ENCODE measurements around the gene ZNF658.
"Not testable (repeated sequence)": the region's sequence is repeated elsewhere in the genome, so short reads cannot be mapped to it uniquely, and the experiment has no call there.

The ZNF658 gene

GRCh38 chr9:66900490-66901131 is at the start of gene ZNF658:
Gene ZNF658 (plus strand): TSS chr9:66900725. CDS start chr9:66903562, 2,837 bp downstream.
- not testable (repeated sequence) for DNase-seq

- not testable (repeated sequence) for DNase-seq
Measured at GRCh38 chr9:66861732-66862131, 38.8 kb upstream of the ZNF658 start.

- DNase-seq = not testable (repeated sequence)
Measured at GRCh38 chr9:66868660-66869059, 31.9 kb upstream of the ZNF658 start.

- not testable (repeated sequence) for DNase-seq
Measured at GRCh38 chr9:66880605-66881004, 19.9 kb upstream of the ZNF658 start.

- DNase-seq = not testable (repeated sequence)
Measured at GRCh38 chr9:66881847-66882246, 18.7 kb upstream of the ZNF658 start.

GRCh38 chr9:66890334-66890733 is 10.2 kb upstream of the ZNF658 start:
- DNase-seq = not testable (repeated sequence)

GRCh38 chr9:66901141-66901540 is 616 bp downstream of the ZNF658 start:
- DNase-seq = not testable (repeated sequence)

- DNase-seq = not testable (repeated sequence)
Measured at GRCh38 chr9:66909560-66909959, 9.0 kb downstream of the ZNF658 start.

GRCh38 chr9:66920072-66920471 is 19.5 kb downstream of the ZNF658 start:
- not testable (repeated sequence) for DNase-seq

- not testable (repeated sequence) for DNase-seq
Measured at GRCh38 chr9:66936194-66936870, 35.8 kb downstream of the ZNF658 start.

GRCh38 chr9:66937662-66938061 is 37.1 kb downstream of the ZNF658 start:
- DNase-seq = not testable (repeated sequence)

- DNase-seq = not testable (repeated sequence)
Measured at GRCh38 chr9:66938322-66938721, 37.8 kb downstream of the ZNF658 start.

- DNase-seq = not testable (repeated sequence)
Measured at GRCh38 chr9:66939878-66940830, 39.6 kb downstream of the ZNF658 start.

GRCh38 chr9:66942400-66943155 is 42.1 kb downstream of the ZNF658 start:
- DNase-seq = not testable (repeated sequence)

GRCh38 chr9:66952576-66952975 is 52.1 kb downstream of the ZNF658 start:
- not testable (repeated sequence) for DNase-seq
